GM18517 (cell line): ENCODE measurements around the gene CD79B.
A peak's percentile ranks its signal among the peaks of the same experiment; 100 is the strongest.
"Not testable (repeated sequence)": the region's sequence is repeated elsewhere in the genome, so short reads cannot be mapped to it uniquely, and the experiment has no call there.

ENCODE experiments used
- ATAC-seq: cut with Tn5 transposase; IDR thresholded peaks from one replicate; pipeline ENCODE4 v1.9.1; 2021; ENCODE audit warnings: mild to moderate bottlenecking, moderate library complexity; ENCODE audit not compliant: unreplicated experiment

Gene CD79B

GRCh38 chr17:63934183-63935112 is 2.3 kb upstream of the CD79B start:
- no peak for ATAC-seq

GRCh38 chr17:63933598-63933997 is 1.5 kb upstream of the CD79B start:
- ATAC-seq: no peak

- ATAC-seq: no peak
These were observed 590 bp upstream of the CD79B start for GRCh38 chr17:63932721-63933120.

- no peak for ATAC-seq
These were observed 1.1 kb downstream of the CD79B start for GRCh38 chr17:63930951-63931575.

- ATAC-seq: no peak
These were observed 2.0 kb downstream of the CD79B start for GRCh38 chr17:63929860-63930766.

GRCh38 chr17:63928966-63929695 is 3.0 kb downstream of the CD79B start:
- no peak for ATAC-seq

DNA sequence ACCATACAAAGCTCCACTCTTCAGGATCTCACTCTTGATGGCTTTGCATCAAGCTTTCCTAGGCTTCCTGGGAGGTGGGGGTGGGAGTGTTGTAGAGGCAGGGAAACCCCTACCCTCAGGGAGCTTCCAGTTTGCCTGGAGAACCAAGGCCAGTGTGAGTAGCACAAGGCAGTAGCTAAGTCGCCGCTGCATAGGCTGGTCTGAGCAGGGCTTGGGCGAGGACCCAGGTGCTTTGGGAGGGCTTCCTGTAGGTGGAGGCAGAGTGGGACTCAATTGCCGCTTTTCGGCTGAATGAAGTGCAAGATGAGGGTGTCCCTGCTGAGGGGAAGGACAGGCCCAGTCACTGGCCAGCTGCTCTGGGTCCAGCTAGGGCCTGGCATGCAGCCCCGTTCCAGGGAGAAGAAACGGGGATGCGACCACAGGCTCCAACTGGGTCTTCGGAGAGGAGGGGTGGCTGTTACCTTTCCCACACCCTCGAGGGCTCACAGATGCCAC is 3.9 kb downstream of the CD79B start:
- ATAC-seq: no peak

- no peak for ATAC-seq
These were observed 4.5 kb downstream of the CD79B start for GRCh38 chr17:63927464-63928171.

DNA sequence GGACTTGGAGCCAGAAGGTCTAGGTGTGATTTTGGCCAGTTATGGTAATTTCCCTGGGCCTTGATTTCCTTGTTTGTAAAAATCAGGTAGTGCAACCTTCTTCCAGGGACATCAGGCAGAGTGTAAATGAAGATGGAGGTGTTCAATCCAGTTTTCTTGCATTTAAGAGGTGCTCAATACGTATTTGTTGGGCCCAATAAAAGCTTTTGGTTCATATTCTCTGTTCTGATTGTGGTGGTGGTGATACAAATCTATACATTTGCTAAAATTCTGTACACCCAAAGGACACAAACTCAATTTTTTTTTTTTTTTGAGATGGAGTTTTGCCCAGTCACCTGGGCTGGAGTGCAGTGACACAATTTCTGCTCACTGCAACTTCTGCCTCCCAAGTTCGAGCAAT is 6.0 kb downstream of the CD79B start:
- no peak for ATAC-seq

DNA sequence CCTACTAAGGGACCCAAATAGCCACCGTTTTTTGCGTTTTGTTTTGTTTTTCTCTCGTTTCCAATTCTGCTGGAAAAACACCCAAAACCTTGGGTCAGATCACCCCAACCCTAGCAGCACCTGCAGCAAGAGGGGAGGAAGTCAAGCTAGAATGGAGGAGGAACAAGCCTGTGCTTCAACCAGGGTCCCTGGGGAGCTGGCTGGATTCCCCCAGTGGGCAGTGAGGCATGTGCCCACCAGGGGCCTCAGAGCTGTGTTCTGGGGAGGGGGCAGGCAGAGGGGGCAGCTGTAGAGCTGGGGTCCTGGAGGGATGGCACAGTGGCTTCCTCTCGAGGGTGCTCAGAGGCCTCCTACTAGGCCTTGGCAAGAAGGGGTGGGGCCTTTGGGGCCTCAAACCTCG is 6.5 kb downstream of the CD79B start:
- no peak for ATAC-seq

GRCh38 chr17:63922402-63922801 is 9.7 kb downstream of the CD79B start:
- peak; percentile 46 for ATAC-seq

GRCh38 chr17:63920779-63921178 is 11.4 kb downstream of the CD79B start:
- not testable (repeated sequence) for ATAC-seq

- not testable (repeated sequence) for ATAC-seq
These were observed 12.1 kb downstream of the CD79B start for GRCh38 chr17:63920050-63920449.

GRCh38 chr17:63919311-63919723 is 12.8 kb downstream of the CD79B start:
- peak; percentile 56 for ATAC-seq

DNA sequence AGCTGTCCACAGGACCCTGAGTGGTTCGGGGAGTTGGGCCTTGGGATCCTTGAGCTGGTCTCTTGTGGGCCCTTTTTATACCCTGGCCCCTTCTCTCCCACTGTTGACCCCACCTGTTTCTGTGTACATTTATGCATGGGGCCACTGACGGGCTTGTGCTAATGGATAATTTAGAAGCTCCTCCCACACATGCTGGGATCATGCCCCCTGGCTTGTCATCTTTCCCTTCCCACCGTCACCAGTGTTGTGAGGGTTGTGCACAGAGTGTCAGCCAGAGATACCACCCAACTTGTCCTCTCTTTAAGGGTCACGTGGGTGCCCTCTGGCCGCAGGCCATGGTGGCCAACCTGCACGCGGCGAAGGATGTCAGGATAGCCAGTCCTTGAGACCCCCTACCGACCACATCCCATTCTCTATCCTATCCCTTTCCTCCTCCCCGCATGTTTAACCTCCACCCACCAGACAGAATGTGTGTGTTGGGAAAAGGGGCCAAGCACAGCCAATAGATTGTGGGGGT is 13.3 kb downstream of the CD79B start, which contains the start of gene GH1:
TSS of gene GH1 (minus strand) at position 51 of the 517 bp plus-strand sequence. CDS start 63 bp downstream, outside the sequence.
- not testable (repeated sequence) for ATAC-seq

GRCh38 chr17:63918305-63918704 is 13.8 kb downstream of the CD79B start:
- ATAC-seq: no peak

DNA sequence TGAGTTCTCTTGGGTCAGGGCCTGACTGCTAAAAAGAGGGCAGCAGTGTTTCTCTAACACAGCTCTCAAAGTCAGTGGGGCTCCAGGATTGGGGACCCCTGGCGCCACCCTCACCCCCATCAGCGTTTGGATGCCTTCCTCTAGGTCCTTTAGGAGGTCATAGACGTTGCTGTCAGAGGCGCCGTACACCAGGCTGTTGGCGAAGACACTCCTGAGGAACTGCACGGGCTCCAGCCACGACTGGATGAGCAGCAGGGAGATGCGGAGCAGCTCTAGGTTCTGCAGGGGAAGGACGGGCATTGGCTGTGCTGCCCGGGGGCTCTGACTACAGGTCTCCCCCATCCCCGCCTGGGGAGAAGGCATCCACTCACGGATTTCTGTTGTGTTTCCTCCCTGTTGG is 14.5 kb downstream of the CD79B start:
- no peak for ATAC-seq

DNA sequence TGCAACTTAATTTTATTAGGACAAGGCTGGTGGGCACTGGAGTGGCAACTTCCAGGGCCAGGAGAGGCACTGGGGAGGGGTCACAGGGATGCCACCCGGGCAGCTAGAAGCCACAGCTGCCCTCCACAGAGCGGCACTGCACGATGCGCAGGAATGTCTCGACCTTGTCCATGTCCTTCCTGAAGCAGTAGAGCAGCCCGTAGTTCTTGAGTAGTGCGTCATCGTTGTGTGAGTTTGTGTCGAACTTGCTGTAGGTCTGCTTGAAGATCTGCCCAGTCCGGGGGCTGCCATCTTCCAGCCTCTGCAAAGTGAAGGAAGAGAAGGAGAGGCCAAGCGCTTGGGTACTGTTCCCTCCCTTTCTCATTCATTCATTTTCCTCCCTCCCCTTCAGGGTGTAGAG is 14.9 kb downstream of the CD79B start:
- not testable (repeated sequence) for ATAC-seq

DNA sequence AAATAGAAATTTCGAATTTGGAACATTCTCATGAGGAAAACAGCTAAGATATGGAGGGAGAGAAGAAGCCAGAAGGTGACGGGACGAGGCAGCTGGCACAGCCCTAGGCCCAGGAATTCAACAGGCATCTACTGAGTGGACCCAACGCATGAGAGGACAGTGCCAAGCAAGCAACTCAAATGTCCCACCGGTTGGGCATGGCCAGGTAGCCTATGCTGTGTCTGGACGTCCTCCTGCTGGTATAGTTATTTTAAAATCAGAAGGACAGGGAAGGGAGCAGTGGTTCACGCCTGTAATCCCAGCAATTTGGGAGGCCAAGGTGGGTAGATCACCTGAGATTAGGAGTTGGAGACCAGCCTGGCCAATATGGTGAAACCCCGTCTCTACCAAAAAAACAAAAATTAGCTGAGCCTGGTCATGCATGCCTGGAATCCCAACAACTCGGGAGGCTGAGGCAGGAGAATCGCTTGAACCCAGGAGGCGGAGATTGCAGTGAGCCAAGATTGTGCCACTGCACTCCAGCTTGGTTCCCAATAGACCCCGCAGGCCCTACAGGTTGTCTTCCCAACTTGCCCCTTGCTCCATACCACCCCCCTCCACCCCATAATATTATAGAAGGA is 15.5 kb downstream of the CD79B start:
- no peak for ATAC-seq
